ENCODE measurements around the gene TP53I13.

DNA sequence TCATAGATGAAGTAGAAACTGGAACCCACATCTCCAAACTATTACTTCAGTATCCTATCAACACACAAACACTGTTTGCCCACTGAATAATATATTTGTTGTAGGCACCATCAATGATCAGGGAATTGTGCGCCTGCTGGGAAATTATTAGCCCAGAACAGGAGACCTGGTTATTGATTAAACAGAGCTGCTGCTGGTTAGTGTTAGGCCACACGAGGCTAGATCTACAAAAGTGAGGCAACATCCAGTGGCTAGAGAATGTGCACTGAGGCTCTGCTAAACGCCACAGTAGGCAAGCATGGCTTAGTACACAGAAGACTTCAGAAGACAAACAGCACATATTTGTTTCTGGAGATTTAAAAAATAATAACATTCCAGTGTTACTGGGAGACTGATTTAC is 12.7 kb upstream of the TP53I13 start:
- TF ChIP-seq, protein P1, sequence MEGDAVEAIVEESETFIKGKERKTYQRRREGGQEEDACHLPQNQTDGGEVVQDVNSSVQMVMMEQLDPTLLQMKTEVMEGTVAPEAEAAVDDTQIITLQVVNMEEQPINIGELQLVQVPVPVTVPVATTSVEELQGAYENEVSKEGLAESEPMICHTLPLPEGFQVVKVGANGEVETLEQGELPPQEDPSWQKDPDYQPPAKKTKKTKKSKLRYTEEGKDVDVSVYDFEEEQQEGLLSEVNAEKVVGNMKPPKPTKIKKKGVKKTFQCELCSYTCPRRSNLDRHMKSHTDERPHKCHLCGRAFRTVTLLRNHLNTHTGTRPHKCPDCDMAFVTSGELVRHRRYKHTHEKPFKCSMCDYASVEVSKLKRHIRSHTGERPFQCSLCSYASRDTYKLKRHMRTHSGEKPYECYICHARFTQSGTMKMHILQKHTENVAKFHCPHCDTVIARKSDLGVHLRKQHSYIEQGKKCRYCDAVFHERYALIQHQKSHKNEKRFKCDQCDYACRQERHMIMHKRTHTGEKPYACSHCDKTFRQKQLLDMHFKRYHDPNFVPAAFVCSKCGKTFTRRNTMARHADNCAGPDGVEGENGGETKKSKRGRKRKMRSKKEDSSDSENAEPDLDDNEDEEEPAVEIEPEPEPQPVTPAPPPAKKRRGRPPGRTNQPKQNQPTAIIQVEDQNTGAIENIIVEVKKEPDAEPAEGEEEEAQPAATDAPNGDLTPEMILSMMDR (IDR thresholded peaks at IDR 0.05; ENCODE audit: insufficient read depth, low read length) = no peak
- no peak for TF ChIP-seq POLR2AphosphoS5 (IDR thresholded peaks at IDR 0.05; ENCODE audit: low read depth)

All from HL-60 (cell line).